NK-92 (cell line): Measurements from ENCODE around the gene ZNF408.
"Not testable (repeated sequence)": the region's sequence is repeated elsewhere in the genome, so short reads cannot be mapped to it uniquely, and the experiment has no call there.

Experiments
- DNase-seq: peaks from one replicate; lab custom pipeline; 2025; ENCODE audit not compliant: unreplicated experiment; lab: John Stamatoyannopoulos, UW

The ZNF408 gene

DNA sequence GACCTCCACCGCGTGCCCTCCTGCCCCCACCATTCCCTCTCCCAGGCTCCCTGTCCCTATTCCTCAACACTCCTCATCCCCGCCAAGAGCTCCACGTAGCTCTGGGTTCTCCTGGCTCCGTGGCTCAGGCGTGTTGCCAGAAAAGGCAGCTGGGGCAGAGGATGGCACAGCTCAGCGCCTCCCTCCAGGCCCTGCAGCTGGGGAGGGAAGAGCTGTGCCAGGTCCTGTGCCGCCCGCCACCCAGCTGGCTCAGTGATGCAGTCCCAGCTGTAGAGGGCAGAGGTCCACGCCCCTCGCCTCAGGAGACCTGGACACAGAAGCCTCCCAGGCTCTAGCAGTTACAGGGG lies 4.6 kb upstream of the ZNF408 start:
- no peak for DNase-seq

DNA sequence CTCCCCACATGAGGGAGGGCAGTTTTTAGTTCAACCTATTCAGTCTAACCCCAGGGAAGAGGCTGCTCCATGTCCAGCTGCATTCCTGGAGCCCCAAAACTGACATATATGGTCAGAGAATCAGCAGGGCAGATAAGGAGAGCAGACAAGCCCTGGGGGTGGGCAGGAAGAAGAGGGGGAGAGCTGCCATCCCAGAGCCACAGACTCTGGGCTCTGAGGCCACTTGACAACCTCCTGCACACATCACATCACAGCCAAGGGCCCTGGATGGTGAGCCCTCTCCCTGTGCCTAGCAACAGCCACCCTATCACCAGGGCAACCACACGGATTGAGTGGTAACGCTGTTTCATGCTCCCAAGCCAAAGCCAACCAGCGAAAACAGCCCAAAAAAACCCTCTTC lies 3.5 kb upstream of the ZNF408 start:
- no peak for DNase-seq

GRCh38 chr11:46697723-46698122 lies 3.1 kb upstream of the ZNF408 start:
- DNase-seq: no peak

DNA sequence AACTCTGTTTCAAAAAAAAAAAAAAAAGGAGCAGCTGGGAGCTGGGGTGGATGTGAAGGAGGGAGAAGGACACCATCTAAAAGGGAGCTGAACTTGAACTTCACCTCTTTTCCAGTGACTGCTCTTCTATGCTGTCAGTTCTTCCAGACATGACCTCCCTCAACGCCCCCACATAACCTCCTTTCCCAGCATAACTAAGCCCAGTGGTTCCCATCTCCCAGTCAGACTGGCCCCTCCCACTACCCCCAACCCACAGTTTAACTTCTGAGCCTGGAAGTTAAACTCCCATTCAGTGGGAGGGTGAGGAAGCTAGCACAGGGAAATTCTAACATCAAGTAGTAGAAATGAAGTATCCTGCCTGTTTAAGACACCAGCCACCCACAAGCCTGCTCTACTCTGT lies 2.2 kb upstream of the ZNF408 start:
- no peak for DNase-seq

- no peak for DNase-seq
These were observed 335 bp downstream of the ZNF408 start for GRCh38 chr11:46701078-46701654.

- no peak for DNase-seq
These were observed 4.3 kb downstream of the ZNF408 start for GRCh38 chr11:46705070-46705688.

- DNase-seq: no peak
These were observed 6.1 kb downstream of the ZNF408 start for GRCh38 chr11:46706886-46707285.

DNA sequence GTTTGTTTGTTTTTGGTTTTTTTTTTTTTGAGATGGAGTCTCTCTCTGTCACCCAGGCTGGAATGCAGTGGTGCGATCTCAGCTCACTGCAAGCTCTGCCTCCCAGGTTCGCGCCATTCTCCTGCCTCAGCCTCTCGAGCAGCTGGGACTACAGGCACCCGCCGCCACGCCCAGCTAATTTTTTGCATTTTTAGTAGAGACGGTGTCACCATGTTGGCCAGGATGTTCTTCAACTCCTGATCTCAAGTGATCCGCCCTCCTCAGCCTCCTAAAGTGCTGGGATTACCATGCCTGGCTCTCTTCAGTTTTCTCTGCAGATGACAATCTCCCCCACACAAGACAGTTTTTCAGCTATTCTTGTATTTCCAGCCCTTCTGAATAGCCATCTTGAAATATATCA lies 8.5 kb downstream of the ZNF408 start:
- not testable (repeated sequence) for DNase-seq

DNA sequence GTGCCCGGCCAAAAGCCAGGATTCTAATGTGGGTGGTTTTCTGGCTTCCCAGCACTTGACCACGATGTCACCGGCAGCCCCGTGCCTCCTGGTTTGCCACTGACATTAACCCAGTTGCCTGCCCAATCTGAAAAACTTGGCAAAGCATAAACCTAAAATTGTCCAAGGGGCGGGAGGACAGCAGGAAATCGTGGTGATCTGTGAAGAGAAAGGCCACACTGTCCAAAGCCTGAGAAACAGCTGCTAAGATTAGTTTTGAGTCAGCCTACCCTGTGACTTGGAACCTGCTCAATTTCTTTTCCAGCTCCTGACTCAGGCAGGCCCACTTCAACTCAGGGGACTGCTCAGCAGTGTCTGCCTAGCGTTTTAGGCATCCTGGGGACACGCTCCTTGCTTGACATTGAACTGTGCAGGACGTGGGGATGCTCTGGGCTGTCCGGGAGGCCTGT lies 10.0 kb downstream of the ZNF408 start:
- no peak for DNase-seq

- DNase-seq: no peak
These were observed 10.5 kb downstream of the ZNF408 start for GRCh38 chr11:46711303-46711702.

DNA sequence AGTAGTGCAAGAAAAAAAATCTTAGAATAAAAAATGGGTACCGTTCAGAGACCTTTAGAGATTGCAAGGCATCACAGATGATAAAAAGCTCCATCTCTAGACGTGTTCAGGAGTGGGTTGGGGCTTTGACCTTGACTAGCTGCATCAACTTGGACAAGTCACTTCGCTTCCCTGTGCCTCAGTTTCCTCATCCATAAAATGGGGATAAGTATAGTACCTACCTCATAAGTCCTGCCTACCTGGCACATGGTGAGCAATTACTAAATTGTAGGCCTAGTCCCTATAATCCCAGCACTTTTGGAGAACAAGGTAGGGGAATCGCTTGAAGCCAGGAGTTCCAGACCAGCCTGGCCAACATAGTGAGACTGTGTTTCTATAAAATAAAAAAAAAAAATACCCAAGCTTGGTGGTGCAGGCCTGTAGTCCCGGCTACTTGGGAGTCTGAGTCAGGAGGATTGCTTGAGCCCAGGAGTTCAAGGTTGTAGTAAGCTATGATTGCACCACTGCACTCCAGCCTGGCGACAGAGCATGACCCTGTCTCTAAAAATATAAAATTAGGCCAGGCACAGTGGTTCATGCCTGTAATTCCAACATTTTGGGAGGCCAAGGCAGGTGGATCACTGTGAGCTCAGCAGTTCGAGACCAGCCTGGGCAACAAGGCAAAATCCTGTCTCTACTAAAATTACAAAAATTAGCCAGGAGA lies 12.2 kb downstream of the ZNF408 start:
- DNase-seq: no peak

DNA sequence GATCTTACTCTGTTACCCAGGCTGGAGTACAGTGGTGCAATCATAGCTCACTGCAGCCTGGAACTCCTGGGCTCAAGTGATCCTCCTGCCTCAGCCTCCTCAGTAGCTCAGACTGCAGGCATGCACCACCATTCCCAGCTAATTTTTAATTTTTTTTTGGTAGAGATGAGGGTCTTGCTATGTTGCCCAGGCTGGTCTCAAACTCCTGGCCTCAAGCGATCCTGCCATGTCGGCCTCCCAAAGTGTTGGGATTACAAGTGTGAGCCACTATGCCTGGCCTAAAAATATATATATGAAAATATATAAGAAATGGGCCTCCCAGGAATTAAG lies 17.0 kb downstream of the ZNF408 start:
- DNase-seq: not testable (repeated sequence)

DNA sequence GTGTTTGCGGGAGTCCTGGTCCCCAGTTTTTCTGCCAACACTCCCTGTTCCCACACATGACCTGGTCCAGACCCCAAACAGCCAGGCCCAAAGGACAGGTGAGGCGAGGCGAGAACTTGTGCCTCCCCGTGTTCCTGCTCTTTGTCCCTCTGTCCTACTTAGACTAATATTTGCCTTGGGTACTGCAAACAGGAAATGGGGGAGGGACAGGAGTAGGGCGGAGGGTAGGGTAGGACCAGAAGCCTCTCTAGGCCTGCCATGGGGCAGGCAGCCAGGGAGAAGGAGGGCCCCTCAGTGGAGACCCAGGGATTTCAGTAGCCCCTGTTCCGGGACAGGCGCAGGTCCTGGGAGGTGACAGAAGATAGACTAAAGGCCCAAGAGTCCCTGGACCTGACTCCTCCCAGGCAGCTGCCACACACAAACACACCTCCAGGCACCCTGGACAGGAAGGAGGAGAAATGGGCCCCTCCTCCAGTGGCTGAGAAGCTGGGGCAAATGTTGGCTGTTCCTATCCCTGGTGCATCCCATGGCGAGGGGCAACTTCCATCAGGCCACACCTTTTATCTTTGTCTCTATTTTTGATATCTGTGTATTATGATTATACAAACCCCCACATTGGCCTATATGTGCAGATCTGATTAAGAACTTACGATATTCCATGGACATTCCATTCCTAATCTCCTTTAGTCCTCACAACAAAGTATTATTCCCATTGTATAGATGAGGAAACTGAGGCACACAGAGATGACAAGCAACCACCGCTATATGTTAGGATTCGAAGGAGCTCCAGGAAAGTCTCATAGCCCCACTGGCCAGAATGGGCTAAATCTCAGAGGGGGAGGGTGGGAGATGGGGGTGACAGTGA lies 17.6 kb downstream of the ZNF408 start:
- DNase-seq: no peak

DNA sequence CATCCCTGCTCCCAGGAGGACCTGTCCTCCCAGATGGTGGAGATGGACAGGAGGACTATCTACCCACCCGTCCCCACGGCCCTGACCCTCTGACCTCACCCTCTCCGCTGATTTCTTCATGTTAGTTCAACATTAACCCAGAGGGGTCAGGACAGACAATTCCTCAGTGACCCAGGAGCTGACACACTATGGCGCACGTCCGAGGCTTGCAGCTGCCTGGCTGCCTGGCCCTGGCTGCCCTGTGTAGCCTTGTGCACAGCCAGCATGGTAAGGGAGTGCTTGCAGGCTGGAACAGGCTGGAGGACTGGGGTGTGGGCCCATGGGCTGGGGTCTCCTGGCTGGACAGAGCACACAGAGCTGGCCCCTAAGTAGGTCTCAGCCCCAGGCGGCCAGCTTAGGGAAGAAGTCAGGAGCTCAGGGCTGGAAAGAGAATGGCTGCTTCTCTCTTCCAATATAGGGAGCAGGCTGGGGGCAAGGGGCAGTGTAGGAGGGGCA lies 18.3 kb downstream of the ZNF408 start, which contains the start of gene F2:
Gene F2 (plus strand): TSS at position 166 of the 495 bp plus-strand sequence. CDS start 23 bp downstream, at position 189.
- DNase-seq: no peak

GRCh38 chr11:46719543-46720218 lies 18.9 kb downstream of the ZNF408 start:
- DNase-seq: no peak

DNA sequence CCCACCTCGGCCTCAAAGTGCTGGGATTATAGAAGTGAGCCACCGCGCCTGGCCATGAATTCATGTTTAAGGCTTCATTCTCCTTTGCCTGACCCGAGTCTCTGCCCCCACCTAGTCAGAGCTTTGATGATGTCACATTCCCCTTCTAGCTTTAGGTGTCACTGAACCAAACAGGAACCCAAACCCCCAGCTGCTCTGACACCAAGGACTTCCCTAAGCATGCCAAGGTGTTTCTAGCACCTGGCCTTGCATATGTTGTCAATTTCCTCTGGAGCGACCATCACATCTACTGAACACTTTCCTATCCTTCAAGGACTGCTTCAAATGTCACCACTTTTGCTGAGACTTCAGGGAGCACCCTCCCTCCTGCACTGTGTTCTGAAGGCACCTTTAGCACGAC lies 20.5 kb downstream of the ZNF408 start:
- no peak for DNase-seq

DNA sequence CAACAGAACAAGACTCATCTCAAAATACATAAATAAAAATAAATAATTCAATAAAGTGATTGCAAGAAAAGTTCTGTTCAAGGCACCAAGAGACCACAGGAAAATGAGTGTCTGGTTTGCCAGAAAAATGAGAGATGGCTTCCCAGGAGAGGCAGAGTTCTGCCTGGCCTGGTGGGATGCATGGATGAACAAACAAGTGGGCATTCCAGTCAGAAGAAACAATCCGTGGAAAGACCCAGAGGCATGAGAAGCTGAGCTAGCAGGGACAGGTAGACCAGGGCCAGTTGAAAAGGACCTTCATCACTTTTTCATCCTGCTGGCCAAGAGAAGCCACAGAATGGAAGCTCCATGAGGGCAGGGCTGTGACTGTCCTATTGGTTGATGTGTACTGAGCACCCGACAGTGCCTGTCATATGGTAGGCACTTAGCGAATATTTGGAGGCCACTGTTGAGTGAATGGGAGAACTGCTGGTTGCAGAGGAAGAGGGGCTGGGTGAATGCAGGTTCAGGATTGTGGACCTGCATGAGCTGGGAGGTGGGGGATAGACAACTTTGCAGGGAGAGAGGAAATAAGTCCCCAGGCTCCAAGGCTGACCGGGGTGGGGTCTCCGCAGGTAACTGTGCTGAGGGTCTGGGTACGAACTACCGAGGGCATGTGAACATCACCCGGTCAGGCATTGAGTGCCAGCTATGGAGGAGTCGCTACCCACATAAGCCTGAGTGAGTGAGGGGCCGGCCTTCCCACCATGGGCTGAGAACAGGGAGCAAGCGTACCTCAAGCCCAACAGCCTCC lies 21.9 kb downstream of the ZNF408 start:
- no peak for DNase-seq

GRCh38 chr11:46723359-46723680 lies 22.5 kb downstream of the ZNF408 start:
- DNase-seq: no peak

GRCh38 chr11:46724088-46724487 lies 23.3 kb downstream of the ZNF408 start:
- DNase-seq: no peak
